Spinal cord (tissue), 10 donors: Measurements from ENCODE around the gene MRGPRX4. TPM values are rescaled to one million over a fixed set of nuclear protein-coding genes. Genes with fewer than 3 reads are reported as not detected.
"Not testable (repeated sequence)": the region's sequence is repeated elsewhere in the genome, so short reads cannot be mapped to it uniquely, and the experiment has no call there.

Experiments used
- DNase-seq, 6 donors: peaks; one replicate each; pipeline versions ENCODE4 v3.0.0 to v3.0.0-alpha.2; 2013 to 2015; ENCODE audit warnings: low spot score in 6 of 6, low read depth in 4 of 6
- H3K27ac ChIP-seq: one replicate; pipeline ENCODE4 v1.5.1; 2013; ENCODE audit warnings: low read depth, low read length, control low read depth
- H3K27me3 ChIP-seq: one replicate; pipeline ENCODE4 v1.6.1; 2013; ENCODE audit warnings: low read length; ENCODE audit not compliant: control insufficient read depth, insufficient read depth
- H3K36me3 ChIP-seq: one replicate; pipeline ENCODE4 v1.6.1; 2013; ENCODE audit warnings: low read length; ENCODE audit not compliant: control insufficient read depth, insufficient read depth
- H3K4me1 ChIP-seq: one replicate; pipeline ENCODE4 v1.6.1; 2013; ENCODE audit warnings: low read length; ENCODE audit not compliant: control insufficient read depth, insufficient read depth
- H3K4me3 ChIP-seq: one replicate; pipeline ENCODE4 v1.5.1; 2013; ENCODE audit warnings: low read depth, low read length, control low read depth
- H3K9me3 ChIP-seq: one replicate; pipeline ENCODE4 v1.6.1; 2013; ENCODE audit warnings: low read length; ENCODE audit not compliant: control insufficient read depth, insufficient read depth
- WGBS: methylation state at CpG from one replicate; pipeline ENCODE4 v1.1.5; 2013; ENCODE audit warnings: missing lambda C conversion rate; ENCODE audit not compliant: insufficient coverage; 5-methylcytosine and 5-hydroxymethylcytosine counted together
- long read RNA-seq, 4 donors: transcript quantifications; one replicate each; lab custom pipeline, GENCODE V29; 2026
- polyA plus RNA-seq, 2 donors: library from polyadenylated mRNA; unstranded; fragments of 120-200 nt; gene quantifications; one replicate each; pipeline ENCODE4 v1.2.1, GENCODE V29; 2013; ENCODE audit not compliant: insufficient read length in 2 of 2
- total RNA-seq, 2 donors: library from RNA; depleted of rRNA in 1 of 2; stranded (reverse); fragments of 120-200 nt in 1 of 2; fragments of >200 nt in 1 of 2; gene quantifications; one replicate each; pipeline versions ENCODE4 v1.2.3 to v1.2.4, GENCODE V29; 2013 to 2014
- donor health status: healthy.

Gene MRGPRX4
- total RNA-seq = under 1 TPM in 1 of 2 donors, not detected in 1; 0.20 TPM
- polyA plus RNA-seq = not detected
- long read RNA-seq, donor 1 = 0 reads
- long read RNA-seq, donor 2 = 0 reads
- long read RNA-seq, donor 3 = 0 reads
- long read RNA-seq, donor 4 = 0 reads

DNA sequence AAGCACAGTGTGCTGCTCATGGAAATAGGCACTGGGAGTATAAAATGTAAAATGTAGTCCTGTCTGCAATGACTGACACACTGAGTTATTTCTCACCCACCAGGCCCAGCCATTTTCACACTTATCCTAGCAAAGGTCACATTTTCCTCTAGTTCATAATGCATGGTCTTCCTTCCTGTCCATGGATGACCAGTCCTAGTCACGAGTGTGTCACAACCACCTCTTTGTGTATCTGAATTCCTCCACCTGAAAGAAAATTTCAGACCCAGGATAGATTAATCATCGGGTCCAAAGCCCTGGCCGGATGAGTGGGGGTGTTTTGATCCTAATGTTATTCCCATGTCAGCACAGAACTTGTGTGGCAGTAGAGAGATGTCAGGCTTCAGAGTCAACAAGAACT lies at the start of gene MRGPRX4:
Gene MRGPRX4 (plus strand): TSS at position 172 of the 400 bp plus-strand sequence. CDS start 420 bp downstream, outside the sequence.
- Histone ChIP-seq H3K36me3 (no peaks in the 10 kb centered on the region), H3K4me3 (no peak within 1 kb of the TSS), H3K27ac (no peak within 1 kb of the TSS), H3K4me1 (no peaks in the 10 kb centered on the region), H3K9me3 (no peaks in the 10 kb centered on the region), H3K27me3 (peaks cover 2% of the 10 kb centered on the region)
- DNase-seq = no peak
- 93% methylated on average over 3 of the region's 3 CpGs for WGBS

DNA sequence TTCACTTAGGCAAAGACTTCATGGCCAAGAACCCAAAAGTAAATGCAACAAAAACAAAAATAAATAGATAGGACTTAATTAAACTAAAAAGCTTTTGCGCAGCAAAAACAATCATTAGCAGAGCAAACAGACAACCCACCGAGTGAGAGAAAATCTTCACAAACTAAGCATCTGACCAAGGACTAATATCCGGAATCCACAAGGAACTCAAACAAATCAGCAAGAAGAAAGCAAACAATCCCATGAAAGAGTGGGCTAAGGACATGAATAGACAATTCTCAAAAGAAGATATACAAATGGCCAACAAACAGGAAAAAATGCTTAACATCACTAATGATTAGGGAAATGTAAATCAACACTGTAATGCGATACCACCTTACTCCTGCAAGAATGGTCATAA lies 41.5 kb upstream of the MRGPRX4 start:
- H3K27me3 ChIP-seq, H3K36me3 ChIP-seq, H3K9me3 ChIP-seq, H3K4me1 ChIP-seq, H3K27ac ChIP-seq, H3K4me3 ChIP-seq, DNase-seq: not testable (repeated sequence)
- 93% methylated on average over 2 of the region's 4 CpGs for WGBS

DNA sequence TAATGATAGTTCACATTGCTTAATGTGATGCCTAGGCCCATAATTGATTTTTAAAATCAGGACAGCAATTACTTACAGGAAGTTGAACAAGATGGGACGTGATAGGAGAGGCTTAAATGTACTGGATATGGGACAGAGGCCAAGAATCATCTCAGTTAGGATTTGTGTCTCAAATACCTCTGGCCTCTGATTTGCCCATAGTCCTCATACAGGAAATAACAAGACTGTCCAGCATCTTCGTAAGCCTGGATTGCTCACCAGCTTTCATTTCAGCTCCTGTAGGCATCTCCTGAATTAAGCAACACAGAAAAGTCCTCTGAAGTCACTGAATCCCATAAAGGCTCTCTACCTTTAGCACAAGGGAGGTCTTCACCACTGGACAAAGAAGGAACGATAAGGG lies 40.3 kb upstream of the MRGPRX4 start, which contains the start of gene MRGPRX3:
Gene MRGPRX3 (plus strand): TSS at position 231 of the 400 bp plus-strand sequence. CDS start 4,632 bp downstream, outside the sequence.
- 100% methylated on average over 1 of the region's 3 CpGs for WGBS
- Histone ChIP-seq H3K9me3 (no peaks in the 10 kb centered on the region), H3K36me3 (no peaks in the 10 kb centered on the region), H3K4me3 (no peak within 1 kb of the TSS), H3K27ac (no peak within 1 kb of the TSS), H3K27me3 (peaks cover 3% of the 10 kb centered on the region), H3K4me1 (no peaks in the 10 kb centered on the region)
- no peak for DNase-seq

DNA sequence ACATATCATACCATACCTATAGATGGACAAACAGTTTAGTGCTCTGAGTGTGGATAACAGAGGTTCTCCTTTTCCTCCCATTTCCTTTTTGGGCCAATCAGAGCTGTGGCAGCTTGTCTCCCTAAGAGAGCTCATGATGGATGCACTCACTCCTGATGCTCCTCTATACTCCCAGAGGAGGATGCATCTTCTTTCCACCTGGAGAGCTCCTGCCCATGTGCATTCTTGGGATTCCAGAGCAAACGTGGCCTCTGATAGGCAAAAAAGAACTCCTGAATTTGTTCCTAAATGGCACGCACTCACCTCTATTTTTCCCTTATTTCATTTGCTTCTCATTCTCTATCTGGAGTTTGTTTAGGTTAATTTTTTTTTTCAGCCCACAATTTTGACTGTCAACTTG lies 37.3 kb upstream of the MRGPRX4 start:
- Histone ChIP-seq H3K9me3 (no peaks in the 10 kb centered on the region), H3K27me3 (peaks cover 3% of the 10 kb centered on the region), H3K4me3 (no peak overlapping the region), H3K4me1 (no peaks in the 10 kb centered on the region), H3K27ac (no peak overlapping the region), H3K36me3 (no peaks in the 10 kb centered on the region)
- 0% methylated on average over 1 of the region's 2 CpGs for WGBS
- DNase-seq = no peak

DNA sequence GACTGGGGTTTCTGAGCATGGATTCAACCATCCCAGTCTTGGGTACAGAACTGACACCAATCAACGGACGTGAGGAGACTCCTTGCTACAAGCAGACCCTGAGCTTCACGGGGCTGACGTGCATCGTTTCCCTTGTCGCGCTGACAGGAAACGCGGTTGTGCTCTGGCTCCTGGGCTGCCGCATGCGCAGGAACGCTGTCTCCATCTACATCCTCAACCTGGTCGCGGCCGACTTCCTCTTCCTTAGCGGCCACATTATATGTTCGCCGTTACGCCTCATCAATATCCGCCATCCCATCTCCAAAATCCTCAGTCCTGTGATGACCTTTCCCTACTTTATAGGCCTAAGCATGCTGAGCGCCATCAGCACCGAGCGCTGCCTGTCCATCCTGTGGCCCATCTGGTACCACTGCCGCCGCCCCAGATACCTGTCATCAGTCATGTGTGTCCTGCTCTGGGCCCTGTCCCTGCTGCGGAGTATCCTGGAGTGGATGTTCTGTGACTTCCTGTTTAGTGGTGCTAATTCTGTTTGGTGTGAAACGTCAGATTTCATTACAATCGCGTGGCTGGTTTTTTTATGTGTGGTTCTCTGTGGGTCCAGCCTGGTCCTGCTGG lies 35.3 kb upstream of the MRGPRX4 start:
- no peaks in the 10 kb centered on the region for H3K9me3 ChIP-seq
- H3K27me3 ChIP-seq = peaks cover 3% of the 10 kb centered on the region
- H3K36me3 ChIP-seq = no peaks in the 10 kb centered on the region
- H3K4me3 ChIP-seq = no peak overlapping the region
- no peak overlapping the region for H3K27ac ChIP-seq
- 95% methylated on average over 29 of the region's 29 CpGs for WGBS
- no peaks in the 10 kb centered on the region for H3K4me1 ChIP-seq
- DNase-seq = no peak

DNA sequence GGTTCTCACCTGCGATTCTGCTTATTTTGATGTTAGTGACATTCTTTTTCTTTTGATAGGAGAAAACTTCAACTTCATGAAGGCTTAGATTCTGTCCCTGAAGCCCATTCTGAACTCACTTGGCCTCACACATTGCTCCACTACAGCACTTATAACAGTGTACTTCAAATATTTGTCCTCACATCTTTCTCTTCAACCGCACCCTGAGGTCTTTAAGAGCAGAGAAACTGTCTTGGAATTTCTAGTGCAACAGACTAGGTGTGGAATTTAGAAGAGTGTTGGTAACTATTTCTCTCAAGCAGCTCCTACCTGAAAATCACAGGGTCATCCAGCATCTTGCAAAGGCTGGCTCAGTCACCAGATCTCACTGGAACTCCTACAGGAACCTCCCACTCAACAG lies 32.5 kb upstream of the MRGPRX4 start:
- Histone ChIP-seq H3K27me3 (no peaks in the 10 kb centered on the region), H3K9me3 (no peaks in the 10 kb centered on the region), H3K27ac (no peak overlapping the region), H3K4me1 (no peaks in the 10 kb centered on the region), H3K4me3 (no peak overlapping the region), H3K36me3 (no peaks in the 10 kb centered on the region)
- no CpG with 5 or more reads among the region's 2 CpGs for WGBS
- DNase-seq = no peak

DNA sequence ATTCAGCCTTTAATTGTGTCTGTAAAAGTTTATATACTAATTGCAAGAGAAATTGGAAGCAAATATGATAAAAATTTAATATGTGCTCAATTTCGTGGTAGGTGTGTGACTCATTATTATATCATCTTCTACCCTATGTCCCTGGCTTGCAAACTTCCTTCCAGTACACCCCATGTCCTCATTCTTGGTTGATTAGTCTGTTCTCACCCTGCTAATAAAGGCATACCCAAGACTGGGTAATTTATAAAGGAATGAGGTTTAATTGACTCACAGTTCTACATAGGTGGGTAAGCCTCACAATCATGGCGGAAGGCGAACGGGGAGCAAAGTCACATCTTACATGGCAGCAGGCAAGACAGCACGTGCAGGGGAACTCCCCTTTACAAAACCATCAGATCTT lies 28.4 kb upstream of the MRGPRX4 start:
- Histone ChIP-seq H3K27ac (no peak overlapping the region), H3K9me3 (no peaks in the 10 kb centered on the region), H3K36me3 (no peaks in the 10 kb centered on the region), H3K27me3 (no peaks in the 10 kb centered on the region), H3K4me1 (no peaks in the 10 kb centered on the region), H3K4me3 (no peak overlapping the region)
- no peak for DNase-seq
- WGBS = 82% methylated on average over 4 of the region's 5 CpGs

DNA sequence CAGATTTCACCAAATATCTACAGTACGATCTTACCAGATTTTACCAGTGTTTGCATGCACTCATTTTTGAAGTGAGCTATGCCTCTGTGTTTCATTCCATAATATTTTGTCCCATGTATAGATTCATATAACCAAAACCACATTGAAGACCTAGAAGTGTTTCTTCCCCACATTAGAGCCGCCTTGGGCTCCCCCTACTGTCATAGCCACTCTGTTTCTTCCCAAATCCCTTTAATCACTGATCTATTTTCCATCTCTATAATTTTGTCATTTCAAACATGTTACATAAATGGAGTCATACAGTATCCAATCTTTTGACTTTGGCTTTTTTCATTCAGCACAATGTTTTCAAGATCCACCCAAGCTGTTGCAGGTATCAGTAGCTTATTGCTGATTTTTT lies 27.6 kb upstream of the MRGPRX4 start:
- no peak overlapping the region for H3K4me3 ChIP-seq
- H3K9me3 ChIP-seq = no peaks in the 10 kb centered on the region
- H3K27ac ChIP-seq = no peak overlapping the region
- no peak for DNase-seq
- H3K27me3 ChIP-seq = no peaks in the 10 kb centered on the region
- H3K4me1 ChIP-seq = no peaks in the 10 kb centered on the region
- WGBS = 55% methylated on average over 2 of the region's 2 CpGs
- no peaks in the 10 kb centered on the region for H3K36me3 ChIP-seq

DNA sequence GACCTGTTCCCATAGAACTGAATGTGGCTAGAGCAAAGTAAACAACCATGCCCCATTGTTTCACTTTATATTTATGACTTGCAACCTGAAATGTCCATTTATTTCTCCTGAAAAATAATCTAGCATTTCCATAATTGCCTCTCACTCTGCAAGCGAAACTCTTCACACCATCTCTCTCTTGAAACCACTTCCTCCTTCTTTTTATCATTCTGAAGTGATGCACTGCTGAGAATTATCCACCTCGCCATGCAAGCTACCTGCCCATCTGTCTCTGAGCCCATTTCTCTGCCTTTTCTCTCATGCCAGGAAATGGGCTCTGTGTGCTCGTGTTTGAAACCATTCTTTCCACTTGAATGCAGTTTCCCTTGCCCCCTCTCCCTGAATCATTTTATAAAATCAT lies 26.8 kb upstream of the MRGPRX4 start:
- Histone ChIP-seq H3K4me1 (no peaks in the 10 kb centered on the region), H3K4me3 (no peak overlapping the region), H3K36me3 (no peaks in the 10 kb centered on the region), H3K27me3 (no peaks in the 10 kb centered on the region), H3K9me3 (no peaks in the 10 kb centered on the region), H3K27ac (no peak overlapping the region)
- DNase-seq = no peak
- 76% methylated on average over 3 of the region's 3 CpGs for WGBS

DNA sequence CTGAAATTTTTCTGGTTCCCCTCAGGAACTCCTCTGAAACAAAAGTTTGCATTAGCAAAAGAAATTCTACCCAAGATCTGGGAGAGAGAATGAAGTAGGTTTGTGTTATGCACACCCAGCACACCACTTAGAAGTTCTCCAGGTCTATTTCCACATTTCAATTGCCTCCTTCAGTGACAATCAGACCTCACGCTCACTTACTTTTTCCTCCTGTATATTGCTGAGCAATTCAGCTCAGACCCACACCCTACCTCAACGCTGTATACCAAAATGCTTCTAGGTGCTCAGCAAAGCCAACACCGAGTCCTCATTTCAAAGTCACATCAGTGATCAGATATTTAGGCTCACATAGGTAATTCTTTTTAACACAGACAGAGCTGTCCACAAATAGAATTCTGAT lies 21.1 kb upstream of the MRGPRX4 start:
- DNase-seq = no peak
- Histone ChIP-seq H3K9me3 (no peaks in the 10 kb centered on the region), H3K36me3 (no peaks in the 10 kb centered on the region), H3K27me3 (no peaks in the 10 kb centered on the region), H3K27ac (no peak overlapping the region), H3K4me3 (no peak overlapping the region), H3K4me1 (no peaks in the 10 kb centered on the region)
- 80% methylated on average over 2 of the region's 3 CpGs for WGBS
